ENCODE results near the gene VAMP3.

VAMP3 gene

GRCh38 chr1:7770997-7771822 lies at the start of gene VAMP3 (continued):
- TF ChIP-seq IKZF3 (tag by site-specific recombination; IDR thresholded peaks at IDR 0.05) (no peak), ZNF610 (tag by site-specific recombination; IDR thresholded peaks at IDR 0.05; ENCODE audit: borderline replicate concordance) (no peak), REPIN1 (tag by site-specific recombination; IDR thresholded peaks at IDR 0.05; ENCODE audit: low read depth) (no peak), ZFP3 (tag by site-specific recombination; IDR thresholded peaks at IDR 0.05; ENCODE audit: low read depth) (no peak), ZFP37 (tag by site-specific recombination; IDR thresholded peaks at IDR 0.05) (no peak), SCRT2 (tag by site-specific recombination; IDR thresholded peaks at IDR 0.05) (no peak), GFI1B (tag by site-specific recombination; IDR thresholded peaks at IDR 0.05) (no peak), REST (tag by site-specific recombination; IDR thresholded peaks at IDR 0.05) (no peak), ZNF501 (tag by site-specific recombination; IDR thresholded peaks at IDR 0.05) (no peak), BCL11A (tag by site-specific recombination; IDR thresholded peaks at IDR 0.05; ENCODE audit: low read depth) (no peak; the same call in 1 of the 2 replicates), ZNF148 (tag by site-specific recombination; IDR thresholded peaks at IDR 0.05; ENCODE audit: borderline replicate concordance) (no peak), ZNF600 (tag by site-specific recombination; IDR thresholded peaks at IDR 0.05) (peak; percentile 26; the same call in 1 of the 2 replicates), ZBTB11 (tag by site-specific recombination; conservative IDR thresholded peaks at IDR 0.05; ENCODE audit: low read depth) (no peak), ZBTB21 (tag by site-specific recombination; IDR thresholded peaks at IDR 0.05) (no peak), ZNF2 (tag by site-specific recombination; IDR thresholded peaks at IDR 0.05) (no peak), ZNF792 (tag by site-specific recombination; IDR thresholded peaks at IDR 0.05) (no peak), ZNF350 (tag by site-specific recombination; IDR thresholded peaks at IDR 0.05) (no peak), PRDM6 (tag by site-specific recombination; IDR thresholded peaks at IDR 0.05) (no peak), HOXA7 (CRISPR knock-in tag; IDR thresholded peaks at IDR 0.05; ENCODE audit: borderline replicate concordance) (no peak), ZNF76 (tag by site-specific recombination; IDR thresholded peaks at IDR 0.05; ENCODE audit: borderline replicate concordance, low read depth) (peak; percentile 44; the same call in 1 of the 2 replicates), SP2 (tag by site-specific recombination; IDR thresholded peaks at IDR 0.05) (peak; percentile 86), ZNF394 (tag by site-specific recombination; IDR thresholded peaks at IDR 0.05; ENCODE audit: borderline replicate concordance) (no peak), ZNF560 (tag by site-specific recombination; IDR thresholded peaks at IDR 0.05; ENCODE audit: borderline replicate concordance) (no peak), ZNF626 (tag by site-specific recombination; IDR thresholded peaks at IDR 0.05) (no peak), SCRT1 (tag by site-specific recombination; IDR thresholded peaks at IDR 0.05; ENCODE audit: borderline replicate concordance) (no peak), ZNF221 (tag by site-specific recombination; IDR thresholded peaks at IDR 0.05; ENCODE audit: borderline replicate concordance) (no peak), ZNF530 (tag by site-specific recombination; IDR thresholded peaks at IDR 0.05; ENCODE audit: low read depth) (no peak), MZF1 (tag by site-specific recombination; IDR thresholded peaks at IDR 0.05; ENCODE audit: borderline replicate concordance) (no peak), KLF1 (tag by site-specific recombination; IDR thresholded peaks at IDR 0.05) (peak; percentile 94)

Data from HEK293 (cell line).